Measurements from ENCODE around the gene MPRIP. TPM values are rescaled to one million over a fixed set of nuclear protein-coding genes. Genes with fewer than 3 reads are reported as not detected.

Gene MPRIP
- total RNA-seq, 1 experiment from 2014 or later = 140 TPM

GRCh38 chr17:17200311-17200710 is 158.1 kb downstream of the MPRIP start:
- H3K27ac Mint-ChIP-seq = no peak overlapping the region

DNA sequence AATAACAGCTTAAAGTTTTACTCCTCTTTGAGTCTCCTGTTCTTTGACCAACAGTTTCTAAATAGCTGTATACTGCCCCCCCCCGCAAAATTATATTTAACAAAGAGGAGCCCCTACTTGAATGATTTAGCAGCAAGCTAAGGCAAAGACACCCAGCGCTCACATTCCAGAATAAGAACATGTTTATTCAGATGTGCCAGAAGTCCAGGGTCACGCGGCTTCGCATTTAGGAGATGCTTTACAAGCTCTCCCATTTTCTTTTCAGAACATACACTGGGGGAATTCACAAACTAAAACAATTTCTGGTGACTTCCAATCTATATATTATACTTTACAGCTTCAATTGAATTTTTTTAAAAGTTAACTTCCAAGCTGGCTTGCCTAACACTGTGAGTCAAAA is 158.6 kb downstream of the MPRIP start:
- peaks cover 7% of the 10 kb centered on the region for H3K27me3 Mint-ChIP-seq (ENCODE audit: low read depth)
- POLR2A ChIA-PET = no interaction called here
- H3K27ac Mint-ChIP-seq = no peak overlapping the region
- TF ChIP-seq, protein P1, sequence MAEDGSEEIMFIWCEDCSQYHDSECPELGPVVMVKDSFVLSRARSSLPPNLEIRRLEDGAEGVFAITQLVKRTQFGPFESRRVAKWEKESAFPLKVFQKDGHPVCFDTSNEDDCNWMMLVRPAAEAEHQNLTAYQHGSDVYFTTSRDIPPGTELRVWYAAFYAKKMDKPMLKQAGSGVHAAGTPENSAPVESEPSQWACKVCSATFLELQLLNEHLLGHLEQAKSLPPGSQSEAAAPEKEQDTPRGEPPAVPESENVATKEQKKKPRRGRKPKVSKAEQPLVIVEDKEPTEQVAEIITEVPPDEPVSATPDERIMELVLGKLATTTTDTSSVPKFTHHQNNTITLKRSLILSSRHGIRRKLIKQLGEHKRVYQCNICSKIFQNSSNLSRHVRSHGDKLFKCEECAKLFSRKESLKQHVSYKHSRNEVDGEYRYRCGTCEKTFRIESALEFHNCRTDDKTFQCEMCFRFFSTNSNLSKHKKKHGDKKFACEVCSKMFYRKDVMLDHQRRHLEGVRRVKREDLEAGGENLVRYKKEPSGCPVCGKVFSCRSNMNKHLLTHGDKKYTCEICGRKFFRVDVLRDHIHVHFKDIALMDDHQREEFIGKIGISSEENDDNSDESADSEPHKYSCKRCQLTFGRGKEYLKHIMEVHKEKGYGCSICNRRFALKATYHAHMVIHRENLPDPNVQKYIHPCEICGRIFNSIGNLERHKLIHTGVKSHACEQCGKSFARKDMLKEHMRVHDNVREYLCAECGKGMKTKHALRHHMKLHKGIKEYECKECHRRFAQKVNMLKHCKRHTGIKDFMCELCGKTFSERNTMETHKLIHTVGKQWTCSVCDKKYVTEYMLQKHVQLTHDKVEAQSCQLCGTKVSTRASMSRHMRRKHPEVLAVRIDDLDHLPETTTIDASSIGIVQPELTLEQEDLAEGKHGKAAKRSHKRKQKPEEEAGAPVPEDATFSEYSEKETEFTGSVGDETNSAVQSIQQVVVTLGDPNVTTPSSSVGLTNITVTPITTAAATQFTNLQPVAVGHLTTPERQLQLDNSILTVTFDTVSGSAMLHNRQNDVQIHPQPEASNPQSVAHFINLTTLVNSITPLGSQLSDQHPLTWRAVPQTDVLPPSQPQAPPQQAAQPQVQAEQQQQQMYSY (CRISPR knock-in tag; IDR thresholded peaks at IDR 0.05) = no peak
- TF ChIP-seq SMAD3 (CRISPR knock-in tag; IDR thresholded peaks at IDR 0.05; ENCODE audit: borderline replicate concordance) = no peak
- no peak for TF ChIP-seq MXD4 (CRISPR knock-in tag; IDR thresholded peaks at IDR 0.05; ENCODE audit: borderline replicate concordance)
- TF ChIP-seq ZNF232 (CRISPR knock-in tag; IDR thresholded peaks at IDR 0.05) = no peak
- no peak for TF ChIP-seq IRF1 (CRISPR knock-in tag; IDR thresholded peaks at IDR 0.05)
- no peak for TF ChIP-seq USF2 (CRISPR knock-in tag; IDR thresholded peaks at IDR 0.05)
- TF ChIP-seq SP1 (CRISPR knock-in tag; conservative IDR thresholded peaks at IDR 0.05) = no peak
- no peak for TF ChIP-seq IRF2 (CRISPR knock-in tag; IDR thresholded peaks at IDR 0.05; ENCODE audit: borderline replicate concordance, low read depth)
- TF ChIP-seq, protein P2, sequence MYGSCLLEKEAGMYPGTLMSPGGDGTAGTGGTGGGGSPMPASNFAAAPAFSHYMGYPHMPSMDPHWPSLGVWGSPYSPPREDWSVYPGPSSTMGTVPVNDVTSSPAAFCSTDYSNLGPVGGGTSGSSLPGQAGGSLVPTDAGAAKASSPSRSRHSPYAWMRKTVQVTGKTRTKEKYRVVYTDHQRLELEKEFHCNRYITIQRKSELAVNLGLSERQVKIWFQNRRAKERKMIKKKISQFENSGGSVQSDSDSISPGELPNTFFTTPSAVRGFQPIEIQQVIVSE (CRISPR knock-in tag; IDR thresholded peaks at IDR 0.05; ENCODE audit: borderline replicate concordance) = no peak
- no peak for TF ChIP-seq ETV6 (CRISPR knock-in tag; IDR thresholded peaks at IDR 0.05)
- no peak for TF ChIP-seq PREB (CRISPR knock-in tag; IDR thresholded peaks at IDR 0.05; ENCODE audit: borderline replicate concordance)
- TF ChIP-seq ATF6 (CRISPR knock-in tag; IDR thresholded peaks at IDR 0.05) = no peak
- TF ChIP-seq GTF2I (CRISPR knock-in tag; conservative IDR thresholded peaks at IDR 0.05) = no peak
- TF ChIP-seq, protein P3, sequence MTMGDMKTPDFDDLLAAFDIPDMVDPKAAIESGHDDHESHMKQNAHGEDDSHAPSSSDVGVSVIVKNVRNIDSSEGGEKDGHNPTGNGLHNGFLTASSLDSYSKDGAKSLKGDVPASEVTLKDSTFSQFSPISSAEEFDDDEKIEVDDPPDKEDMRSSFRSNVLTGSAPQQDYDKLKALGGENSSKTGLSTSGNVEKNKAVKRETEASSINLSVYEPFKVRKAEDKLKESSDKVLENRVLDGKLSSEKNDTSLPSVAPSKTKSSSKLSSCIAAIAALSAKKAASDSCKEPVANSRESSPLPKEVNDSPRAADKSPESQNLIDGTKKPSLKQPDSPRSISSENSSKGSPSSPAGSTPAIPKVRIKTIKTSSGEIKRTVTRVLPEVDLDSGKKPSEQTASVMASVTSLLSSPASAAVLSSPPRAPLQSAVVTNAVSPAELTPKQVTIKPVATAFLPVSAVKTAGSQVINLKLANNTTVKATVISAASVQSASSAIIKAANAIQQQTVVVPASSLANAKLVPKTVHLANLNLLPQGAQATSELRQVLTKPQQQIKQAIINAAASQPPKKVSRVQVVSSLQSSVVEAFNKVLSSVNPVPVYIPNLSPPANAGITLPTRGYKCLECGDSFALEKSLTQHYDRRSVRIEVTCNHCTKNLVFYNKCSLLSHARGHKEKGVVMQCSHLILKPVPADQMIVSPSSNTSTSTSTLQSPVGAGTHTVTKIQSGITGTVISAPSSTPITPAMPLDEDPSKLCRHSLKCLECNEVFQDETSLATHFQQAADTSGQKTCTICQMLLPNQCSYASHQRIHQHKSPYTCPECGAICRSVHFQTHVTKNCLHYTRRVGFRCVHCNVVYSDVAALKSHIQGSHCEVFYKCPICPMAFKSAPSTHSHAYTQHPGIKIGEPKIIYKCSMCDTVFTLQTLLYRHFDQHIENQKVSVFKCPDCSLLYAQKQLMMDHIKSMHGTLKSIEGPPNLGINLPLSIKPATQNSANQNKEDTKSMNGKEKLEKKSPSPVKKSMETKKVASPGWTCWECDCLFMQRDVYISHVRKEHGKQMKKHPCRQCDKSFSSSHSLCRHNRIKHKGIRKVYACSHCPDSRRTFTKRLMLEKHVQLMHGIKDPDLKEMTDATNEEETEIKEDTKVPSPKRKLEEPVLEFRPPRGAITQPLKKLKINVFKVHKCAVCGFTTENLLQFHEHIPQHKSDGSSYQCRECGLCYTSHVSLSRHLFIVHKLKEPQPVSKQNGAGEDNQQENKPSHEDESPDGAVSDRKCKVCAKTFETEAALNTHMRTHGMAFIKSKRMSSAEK (CRISPR knock-in tag; IDR thresholded peaks at IDR 0.05; ENCODE audit: borderline replicate concordance) = no peak
- TF ChIP-seq E2F4 (CRISPR knock-in tag; IDR thresholded peaks at IDR 0.05; ENCODE audit: borderline replicate concordance, low read depth) = no peak
- no peak for TF ChIP-seq HMGA2 (CRISPR knock-in tag; IDR thresholded peaks at IDR 0.05)

More at GRCh38 chr17:17200311-17200710, 158.1 kb downstream of the MPRIP start:
- no peak for DNase-seq (ENCODE audit: low spot score)
- TF ChIP-seq ATF3 (CRISPR knock-in tag; conservative IDR thresholded peaks at IDR 0.05) (no peak), ZNF317 (CRISPR knock-in tag; IDR thresholded peaks at IDR 0.05; ENCODE audit: borderline replicate concordance, low read depth) (no peak), ZNF121 (CRISPR knock-in tag; IDR thresholded peaks at IDR 0.05) (no peak), ZNF263 (CRISPR knock-in tag; IDR thresholded peaks at IDR 0.05; ENCODE audit: low read depth) (no peak)
- CTCF ChIA-PET = interaction anchor here (1.0 kb wide), 1 partner anchor 59 kb away, joined by 5 read pairs; no protein-coding TSS in a partner anchor
- Mint-ChIP-seq H3K9me3 (no peaks in the 10 kb centered on the region), H3K27me3 (ENCODE audit: low read depth) (peaks cover 2% of the 10 kb centered on the region; the same call in 1 of the 2 replicates), H3K4me1 (no peaks in the 10 kb centered on the region), H3K36me3 (no peaks in the 10 kb centered on the region), H3K4me3 (no peak overlapping the region)
- ATAC-seq = no peak
- POLR2A ChIA-PET = no interaction called here

More for the DNA sequence above, 158.6 kb downstream of the MPRIP start:
- CTCF ChIA-PET = interaction anchor here (1.0 kb wide), 1 partner anchor 59 kb away, joined by 5 read pairs; no protein-coding TSS in a partner anchor
- DNase-seq (ENCODE audit: low spot score) (no peak), ATAC-seq (no peak)
- H3K4me3 Mint-ChIP-seq = no peak overlapping the region
- no peaks in the 10 kb centered on the region for H3K9me3 Mint-ChIP-seq
- H3K4me1 Mint-ChIP-seq = no peaks in the 10 kb centered on the region
- no peaks in the 10 kb centered on the region for H3K36me3 Mint-ChIP-seq
